Stimulated activated CD8-positive, alpha-beta memory T cell treated with anti-CD3 and anti-CD28 coated beads, Interleukin-4, amount 100 ng/mL, for 1 hour (primary cell): ENCODE data around the gene TNFRSF1A.

Experiments used
- DNase-seq, 2 donors: peaks; one replicate each; pipeline ENCODE4 v3.0.0-alpha.2; 2020; ENCODE audit warnings: low read depth in 2 of 2, low spot score in 1 of 2

TNFRSF1A gene

DNA sequence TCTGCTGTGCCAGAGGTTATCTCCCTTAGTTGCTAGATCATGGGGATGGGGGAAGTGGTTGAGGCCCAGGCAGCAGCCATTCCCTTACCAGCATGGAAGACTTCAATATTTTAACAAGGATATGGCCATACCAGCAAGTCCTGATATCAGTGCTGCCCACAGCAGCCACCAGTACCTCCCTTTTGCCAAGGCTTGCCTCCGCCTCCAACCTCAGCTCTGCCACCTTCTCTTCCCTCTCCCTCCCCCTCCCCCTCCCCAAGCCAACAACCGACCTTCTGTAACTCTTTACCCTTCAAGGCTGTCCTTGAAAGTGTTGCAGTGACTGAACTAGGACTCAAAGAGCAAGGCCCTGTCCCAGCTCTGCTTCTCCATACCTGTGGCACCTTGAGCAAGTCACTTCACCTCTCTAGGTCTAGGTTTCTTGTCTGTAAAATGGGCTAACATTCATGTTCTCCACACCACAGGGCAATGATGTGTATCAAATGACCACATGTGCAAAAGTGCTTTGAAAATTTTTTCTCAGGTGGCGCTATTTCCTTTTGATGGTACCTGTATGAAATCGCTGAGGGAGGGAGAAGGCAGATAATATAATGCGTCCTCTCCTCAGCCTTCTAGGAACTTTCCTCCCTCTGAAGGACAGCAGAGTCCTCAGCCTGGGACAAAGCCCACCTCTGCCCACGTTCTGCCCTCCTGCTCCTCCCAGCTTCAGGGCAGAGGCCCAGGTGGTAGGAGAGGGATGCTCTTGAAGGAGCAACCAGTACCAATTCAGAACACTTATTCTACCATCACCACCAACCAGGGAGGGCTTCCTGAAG, 16.7 kb downstream of the TNFRSF1A start:
- no peak for DNase-seq

DNA sequence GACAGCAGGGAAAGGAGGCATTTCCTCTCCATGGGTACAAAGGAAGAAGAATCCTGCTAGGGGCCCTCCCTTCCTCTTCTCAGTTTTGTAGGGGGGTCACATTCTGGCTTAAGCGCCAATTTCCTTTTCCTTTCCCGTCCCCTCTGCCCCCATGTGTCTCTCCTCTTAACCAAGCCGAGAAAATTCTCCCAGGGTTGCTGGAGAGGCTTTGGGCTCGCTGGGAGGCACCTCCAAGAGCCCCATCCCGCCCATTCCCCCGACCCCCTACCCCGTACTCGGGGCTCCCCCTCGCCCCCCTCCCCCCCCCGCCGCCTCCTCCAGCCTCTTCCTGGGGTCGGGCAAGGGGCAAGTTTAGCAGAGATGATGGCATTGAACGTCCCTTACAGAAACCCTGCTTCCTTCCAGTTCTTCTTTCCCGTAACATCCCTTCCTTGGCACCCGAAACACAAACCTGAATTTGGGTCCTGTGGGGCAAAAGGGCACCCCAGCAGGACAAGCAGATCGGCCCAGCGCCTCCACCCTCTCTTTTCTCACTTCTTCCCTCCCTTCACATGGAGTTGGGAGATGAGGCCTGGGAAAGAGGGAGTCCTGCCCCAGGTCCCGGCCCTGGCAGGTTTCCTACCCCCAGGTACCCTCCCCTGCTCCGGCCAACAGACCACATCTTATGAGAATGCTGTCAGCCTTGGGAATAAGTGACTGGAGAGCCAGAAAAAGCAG, 17.7 kb downstream of the TNFRSF1A start:
- DNase-seq: no peak

DNA sequence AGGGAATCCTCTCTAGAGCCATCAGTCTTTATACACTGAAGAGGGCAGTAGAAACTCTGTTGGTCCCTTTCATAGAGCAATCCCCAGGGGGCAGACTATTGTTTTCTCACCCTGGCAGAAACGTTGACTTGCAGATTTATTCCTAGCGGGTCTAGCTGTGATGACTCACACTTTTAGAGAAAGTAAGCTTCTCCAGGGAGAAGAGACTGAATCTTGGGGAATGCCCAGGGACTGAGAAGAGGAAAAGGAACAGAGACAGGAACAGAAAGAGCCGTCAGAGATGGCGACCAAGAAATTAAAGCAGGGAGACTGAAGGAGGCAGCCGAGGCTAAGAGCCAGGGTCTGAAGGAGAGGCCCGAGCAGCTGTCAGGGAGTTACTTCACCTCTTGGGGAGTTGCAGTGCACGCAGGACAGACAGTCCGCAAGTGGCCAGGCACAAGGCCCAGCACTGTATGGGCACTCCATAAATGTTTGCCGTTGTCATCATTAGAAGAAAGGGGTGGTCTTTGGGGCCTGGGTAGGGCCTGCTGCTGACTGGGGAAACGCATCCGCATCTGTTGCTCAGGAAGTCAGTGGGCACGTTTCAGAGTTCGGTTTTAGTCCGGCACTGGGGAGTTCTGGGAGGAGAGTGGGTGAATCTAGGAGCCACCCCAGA, 18.4 kb downstream of the TNFRSF1A start:
- no peak for DNase-seq

DNA sequence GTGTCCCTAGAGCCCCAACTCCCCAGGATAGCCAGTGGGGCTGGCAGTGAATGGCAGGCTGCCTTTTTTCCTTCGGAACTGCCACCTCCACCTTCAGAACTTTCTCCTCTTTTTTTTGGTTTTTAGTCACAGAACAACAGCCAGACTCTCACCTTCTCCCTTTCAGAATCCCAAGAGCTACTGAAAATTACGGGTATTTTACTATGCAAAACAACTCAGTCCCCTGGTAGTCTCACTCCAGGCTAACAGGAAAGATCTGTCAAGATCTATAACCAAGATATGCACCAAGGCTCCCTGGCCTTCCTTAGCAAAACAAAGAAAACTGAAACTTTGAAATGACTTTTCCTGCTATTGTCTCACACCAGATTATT, 18.9 kb downstream of the TNFRSF1A start:
- DNase-seq: no peak

DNA sequence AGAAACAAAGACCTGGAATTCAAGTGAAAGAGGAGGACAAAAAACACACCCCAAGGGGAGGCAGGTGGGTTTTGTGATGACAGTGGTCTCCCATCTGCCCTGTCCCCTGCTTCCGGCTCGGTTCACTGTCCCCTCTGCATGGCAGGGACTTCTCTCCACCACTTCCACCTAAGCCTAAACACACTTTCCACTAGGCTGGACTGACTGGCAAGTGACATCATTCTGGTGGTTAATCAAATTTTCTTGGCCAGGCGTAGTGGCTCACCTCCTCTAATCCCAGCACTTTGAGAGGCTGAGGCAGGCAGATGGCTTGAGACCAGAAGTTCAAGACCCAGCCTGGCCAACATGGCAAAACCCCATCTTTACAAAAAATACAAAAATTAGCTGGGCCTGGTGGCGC, 19.5 kb downstream of the TNFRSF1A start:
- no peak for DNase-seq

DNA sequence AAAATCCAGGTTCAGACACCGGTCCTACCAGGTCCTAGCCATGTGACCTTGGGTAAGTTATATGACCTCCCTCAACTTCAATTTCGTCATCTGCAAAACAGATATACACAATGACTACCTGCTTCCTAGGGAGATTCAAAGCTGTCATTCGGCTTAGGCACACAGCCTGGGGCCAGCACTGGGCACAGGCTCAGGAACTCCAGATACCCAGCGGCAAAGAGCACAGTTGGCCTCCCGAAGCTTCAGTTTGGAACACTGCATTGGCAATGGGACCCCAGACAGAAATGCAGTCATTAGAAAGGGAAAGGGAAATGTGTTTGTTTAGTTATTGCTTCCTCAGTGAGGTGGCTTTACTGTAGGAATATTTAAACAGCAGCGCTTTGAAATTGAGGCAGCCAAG, 20.0 kb downstream of the TNFRSF1A start:
- DNase-seq: no peak

DNA sequence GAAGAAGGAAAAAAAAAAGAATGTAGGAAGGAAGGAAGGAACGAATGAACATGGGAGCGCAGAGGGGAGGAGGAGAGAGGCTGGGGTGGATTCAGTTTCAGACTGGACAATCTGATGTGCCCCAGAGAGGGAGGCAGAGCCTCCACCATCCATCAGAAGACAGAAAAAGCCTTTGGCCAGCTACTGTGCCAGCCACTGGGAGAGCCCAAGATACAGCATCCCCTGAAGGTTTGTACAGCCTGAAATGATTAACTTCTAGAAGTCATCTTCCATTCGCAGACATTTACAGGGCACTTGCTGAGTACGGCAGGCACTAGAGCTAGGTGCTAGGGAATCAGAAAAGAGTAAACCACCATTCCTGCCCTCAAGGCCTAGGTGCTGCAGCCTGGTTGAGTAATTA, 22.4 kb downstream of the TNFRSF1A start:
- DNase-seq: no peak

DNA sequence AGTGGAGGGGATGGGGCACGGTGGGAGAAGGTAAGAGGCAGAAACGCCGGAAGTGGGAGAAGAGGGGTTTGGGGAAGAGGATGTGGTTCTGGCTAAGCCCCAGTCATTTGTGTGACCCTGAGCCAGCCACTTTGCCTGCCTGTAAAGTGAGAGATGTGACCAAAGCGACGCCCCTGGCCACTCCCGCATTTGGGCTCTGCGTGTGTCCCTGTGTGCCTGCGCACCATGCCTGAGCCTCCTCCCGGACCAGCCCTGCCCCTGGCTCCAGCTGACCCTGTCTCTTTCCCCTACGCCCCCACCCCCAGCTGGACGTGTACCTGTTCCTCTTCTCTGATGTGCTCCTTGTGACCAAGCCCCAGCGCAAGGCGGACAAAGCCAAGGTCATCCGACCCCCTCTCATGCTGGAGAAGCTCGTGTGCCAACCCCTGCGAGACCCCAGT, 23.4 kb downstream of the TNFRSF1A start:
- no peak for DNase-seq

DNA sequence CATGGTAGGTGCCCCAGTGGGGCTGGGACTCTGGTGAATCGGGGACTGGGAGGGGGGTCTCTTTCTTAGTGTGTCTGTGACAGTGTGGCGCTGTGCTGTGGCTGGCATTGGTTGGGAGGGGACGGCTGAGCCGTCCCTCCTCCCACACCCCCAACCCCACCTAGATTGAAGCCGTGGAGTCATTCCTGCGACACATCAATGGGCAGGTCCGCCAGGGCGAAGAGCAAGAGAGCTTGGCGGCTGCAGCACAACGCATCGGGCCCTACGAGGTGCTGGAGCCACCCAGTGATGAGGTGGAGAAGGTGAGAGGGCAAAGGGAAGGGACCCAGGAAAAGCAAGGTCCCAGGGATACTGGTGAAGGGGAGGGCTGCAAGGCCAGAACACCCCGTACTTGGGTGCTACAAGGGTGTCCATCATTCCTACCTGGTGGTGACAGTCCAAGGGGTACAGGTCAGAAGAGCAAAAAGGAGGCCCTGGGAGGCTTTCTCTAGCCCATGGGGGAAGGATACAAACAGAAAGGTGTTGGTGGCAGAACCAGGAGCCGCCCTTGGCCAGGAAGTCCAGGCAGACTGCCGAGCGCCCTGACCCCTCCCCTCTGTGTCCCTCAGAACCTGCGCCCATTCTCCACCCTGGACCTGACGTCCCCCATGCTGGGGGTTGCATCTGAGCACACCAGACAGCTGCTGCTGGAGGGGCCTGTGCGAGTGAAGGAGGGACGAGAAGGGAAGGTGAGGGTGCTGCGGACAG, 24.0 kb downstream of the TNFRSF1A start:
- no peak for DNase-seq

DNA sequence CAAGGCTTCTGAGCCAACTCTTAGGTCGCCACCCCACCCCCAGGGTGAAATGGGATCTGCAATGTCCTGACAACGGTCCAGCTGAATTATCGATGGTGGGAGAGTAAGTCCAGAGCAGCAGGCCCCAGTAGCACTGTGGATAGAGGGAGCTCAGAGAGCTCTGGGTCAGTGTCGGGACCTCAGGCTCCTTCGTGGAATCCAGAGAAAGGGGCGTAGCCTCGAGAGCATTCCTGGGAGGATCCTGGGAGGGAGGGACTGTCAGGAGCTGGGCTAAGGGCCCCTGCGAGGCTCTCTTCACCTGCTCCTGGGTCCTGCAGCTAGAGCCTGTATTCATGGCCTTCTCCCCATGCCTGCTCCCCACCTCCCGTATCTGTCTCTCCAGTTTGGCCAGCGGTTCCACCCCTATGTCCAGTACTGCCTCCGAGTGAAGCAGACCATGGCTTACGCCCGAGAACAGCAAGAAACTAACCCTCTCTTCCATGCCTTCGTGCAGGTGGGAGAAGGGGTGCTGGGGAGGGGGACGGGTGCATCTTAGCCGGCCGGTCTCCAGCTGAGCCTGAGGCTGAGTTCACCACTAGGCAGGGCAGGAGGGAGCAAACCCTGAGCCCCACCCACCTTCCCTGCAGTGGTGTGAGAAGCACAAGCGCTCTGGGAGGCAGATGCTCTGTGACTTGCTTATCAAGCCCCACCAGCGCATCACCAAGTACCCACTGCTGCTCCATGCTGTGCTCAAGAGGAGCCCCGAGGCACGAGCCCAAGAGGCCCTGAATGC, 24.8 kb downstream of the TNFRSF1A start:
- DNase-seq: no peak

DNA sequence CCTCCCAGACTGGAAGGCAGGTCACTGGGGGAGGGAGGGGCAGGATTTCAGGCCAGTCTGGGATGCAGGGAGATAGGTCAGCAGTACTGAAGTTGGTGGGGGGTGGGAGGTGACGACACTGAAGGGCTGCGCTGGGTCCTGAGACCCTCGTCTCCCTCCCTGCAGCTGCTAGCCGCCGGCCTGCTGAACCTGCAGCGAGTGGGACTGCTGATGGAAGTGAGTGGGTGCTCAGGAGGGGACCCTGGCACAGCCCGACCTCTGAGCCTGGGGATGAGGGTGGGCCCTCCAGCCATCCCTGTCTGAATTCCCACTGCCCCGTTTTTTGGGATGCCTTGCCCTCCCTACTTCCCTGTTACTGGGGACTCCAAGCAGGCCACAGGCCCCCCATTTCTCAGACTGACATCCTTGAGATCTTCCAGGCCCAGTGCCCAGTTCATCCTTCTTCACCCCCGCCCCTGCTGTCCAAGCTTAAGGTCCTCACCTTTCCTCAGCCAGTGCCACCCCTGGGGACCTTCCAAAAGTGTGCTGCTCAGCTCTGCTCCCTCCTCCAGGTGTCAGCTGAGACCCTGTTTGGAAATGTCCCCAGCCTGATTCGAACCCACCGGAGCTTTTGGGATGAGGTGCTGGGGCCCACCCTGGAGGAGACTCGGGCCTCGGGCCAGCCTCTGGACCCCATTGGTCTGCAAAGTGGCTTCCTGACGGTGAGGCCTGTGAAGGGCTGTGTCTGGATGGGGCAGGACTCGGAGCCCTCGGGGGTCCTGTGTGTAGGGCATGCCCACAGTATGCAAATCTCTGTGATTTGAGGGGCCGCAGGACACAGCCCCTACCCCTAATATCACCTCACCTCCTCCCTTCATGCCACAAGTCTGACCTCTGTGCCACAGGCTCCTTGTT, 25.9 kb downstream of the TNFRSF1A start:
- DNase-seq: no peak

DNA sequence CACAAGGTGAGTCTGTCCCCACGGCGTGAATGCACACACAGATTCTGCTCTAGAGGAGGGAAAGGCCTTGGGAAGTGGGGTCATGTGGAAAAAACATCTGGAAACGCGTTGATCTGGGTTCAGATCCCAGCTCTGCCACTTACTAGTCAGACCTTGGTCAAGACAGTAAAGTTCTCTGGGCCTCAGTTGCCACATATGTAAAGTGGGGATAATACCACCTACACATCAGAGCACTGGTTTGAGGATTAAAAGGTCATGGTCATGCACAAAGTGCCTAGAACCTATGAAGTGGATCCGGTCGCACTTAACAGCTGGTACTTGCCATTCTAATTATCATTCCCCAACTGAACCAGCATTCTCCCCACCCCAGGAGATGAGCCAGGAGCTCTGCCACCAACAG, 26.7 kb downstream of the TNFRSF1A start:
- DNase-seq: no peak

DNA sequence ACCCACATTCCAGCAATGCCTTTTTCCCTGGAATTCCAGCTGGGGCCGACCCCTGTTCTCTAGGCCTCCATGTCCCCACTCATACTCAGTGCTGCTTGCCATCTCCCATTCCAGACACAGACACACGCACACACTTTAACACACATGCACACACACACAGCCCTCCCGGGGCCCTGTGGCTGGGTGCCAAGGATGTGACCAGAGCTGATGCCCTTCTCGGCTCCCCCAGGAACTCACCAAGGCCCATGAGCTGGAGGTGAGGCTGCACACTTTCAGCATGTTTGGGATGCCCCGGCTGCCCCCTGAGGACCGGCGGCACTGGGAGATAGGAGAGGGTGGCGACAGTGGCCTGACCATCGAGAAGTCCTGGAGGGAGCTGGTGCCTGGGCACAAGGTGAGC, 27.1 kb downstream of the TNFRSF1A start:
- DNase-seq: no peak

DNA sequence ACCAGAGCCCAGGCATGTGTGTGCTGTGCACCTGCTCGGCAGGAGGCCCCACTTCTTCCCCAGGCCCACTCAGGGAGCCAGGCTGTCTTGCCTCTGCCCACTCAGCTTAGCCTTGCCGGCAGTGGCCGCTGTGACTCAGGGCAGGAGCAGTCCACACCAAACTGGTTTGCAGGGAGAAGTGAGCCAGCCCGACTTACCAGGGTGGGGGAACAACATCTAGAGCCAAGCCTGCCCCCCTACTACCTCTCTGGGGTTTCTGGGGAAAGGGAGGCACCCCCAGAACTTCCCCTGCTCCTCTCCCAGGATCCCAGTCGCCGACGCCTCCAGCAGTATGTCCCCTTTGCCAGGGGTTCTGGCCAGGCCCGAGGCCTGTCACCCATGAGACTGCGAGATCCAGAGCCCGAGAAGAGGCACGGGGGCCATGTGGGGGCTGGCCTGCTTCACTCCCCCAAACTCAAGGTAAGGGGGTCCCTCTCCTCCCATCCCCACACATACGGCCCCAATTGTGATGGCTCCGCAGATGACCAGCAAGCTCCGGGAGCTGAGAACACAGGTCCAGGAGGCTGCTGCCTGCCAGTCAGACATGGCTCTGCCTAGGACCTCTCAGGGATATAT, 28.4 kb downstream of the TNFRSF1A start:
- DNase-seq: no peak

DNA sequence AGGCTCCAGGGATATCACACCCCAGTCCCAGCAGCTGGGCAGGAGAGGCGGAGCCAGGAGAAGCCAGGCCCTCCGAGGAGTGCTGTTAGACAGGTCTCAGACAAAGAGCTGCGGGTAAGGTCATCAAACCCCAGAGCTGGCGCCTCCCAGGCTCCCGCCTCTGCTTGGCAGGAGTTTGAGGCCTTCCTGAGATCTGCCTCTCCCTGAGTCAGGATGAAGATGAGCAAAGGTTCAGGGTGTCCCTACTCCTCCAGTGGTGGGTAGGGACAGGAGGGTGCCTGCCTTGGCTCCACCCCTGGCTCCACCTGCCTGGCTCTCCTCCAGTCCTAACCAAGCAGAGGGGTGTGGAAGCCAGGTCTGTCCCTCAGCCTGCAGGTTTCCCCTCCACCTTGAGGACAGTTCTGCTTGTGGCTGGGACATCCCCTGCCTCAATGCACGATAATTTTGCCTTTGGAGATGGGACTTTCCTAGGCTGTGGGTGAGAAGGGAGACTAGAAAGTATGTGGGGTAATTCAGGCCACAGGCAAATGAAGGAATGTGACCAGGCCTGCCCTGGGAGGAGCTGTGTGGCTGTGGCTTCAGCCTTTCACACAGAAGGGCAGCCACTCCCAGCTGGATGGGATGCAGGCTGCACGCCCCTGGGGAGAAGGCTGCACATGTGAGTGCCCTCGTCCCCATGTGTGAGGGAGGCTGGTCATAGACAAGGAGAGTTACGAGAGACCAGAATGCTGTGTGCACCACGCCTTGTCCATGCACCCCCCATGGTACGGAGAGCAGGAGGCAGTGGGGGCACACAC, 29.1 kb downstream of the TNFRSF1A start:
- no peak for DNase-seq

DNA sequence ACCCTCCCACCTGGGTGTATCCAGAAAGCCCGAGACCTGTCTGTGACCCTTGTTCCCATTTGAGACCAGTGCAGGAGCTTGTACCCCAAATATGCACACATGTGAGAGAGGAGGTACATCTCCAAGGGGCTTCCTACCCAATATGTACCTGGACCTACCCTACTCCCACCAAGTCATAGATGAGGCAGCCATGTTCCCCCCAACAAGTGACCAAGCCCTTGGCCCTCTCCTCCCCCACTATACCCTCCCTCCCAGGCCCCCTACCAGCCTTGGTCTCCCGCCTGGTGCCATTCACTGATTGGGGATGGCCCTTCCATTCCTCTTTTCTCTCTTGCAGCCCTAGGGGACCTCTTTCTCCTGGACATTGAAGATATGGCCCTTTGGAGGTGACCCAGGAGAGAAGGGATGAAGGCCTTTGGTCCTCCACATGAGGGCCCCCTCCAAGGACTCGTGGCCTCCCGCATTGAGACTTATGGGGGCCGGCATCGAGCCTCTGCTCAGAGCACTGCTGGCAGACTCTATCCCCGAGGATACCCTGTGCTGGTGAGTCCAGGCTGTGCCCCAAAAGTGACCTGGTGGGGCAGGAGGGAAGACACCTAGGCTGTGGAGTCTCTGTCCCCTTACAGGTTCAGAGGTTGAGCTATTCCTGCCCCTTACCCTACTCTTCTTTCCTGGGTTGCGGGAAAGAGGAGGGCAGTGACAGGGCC, 29.9 kb downstream of the TNFRSF1A start:
- DNase-seq: no peak

DNA sequence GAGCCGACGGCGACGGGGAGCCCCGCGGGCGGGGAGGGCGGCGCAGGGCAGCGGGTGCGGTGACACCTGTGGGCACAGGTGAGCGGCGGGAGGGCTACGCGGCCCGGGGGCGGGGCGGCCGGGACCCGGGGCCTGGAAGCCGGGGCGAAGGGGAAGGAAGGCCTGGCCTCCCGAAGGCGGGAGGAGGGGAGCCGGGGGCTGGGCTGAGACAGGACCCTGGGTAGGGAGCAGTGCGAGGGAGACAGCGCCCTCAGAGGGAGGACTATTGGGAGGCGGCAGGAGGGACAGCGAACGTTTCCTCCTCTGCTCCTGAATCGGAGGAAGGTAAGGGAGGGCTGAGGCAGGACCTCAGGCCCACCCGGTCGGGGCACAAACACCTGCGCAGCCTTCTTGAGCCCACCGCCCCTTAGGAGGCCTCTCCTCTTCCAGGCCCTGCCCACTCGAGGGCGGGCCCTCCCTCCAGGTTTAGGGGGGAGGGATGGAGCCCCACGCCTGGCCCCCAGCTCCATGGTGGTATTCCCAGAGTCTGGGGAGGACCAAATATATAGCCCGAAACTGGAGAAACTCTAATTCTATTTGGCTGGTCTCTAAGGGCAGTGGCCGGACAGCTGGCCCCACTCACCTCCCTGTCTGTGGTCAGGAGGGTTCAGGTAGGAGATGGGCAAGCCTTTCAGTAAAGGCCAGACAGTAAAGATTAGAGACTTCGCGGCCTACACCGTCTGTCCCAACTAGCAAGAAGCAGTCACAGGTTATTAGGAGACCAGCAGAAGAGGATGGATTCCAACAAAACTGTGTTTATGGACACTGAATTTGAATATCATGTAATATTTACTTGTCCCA, 30.9 kb downstream of the TNFRSF1A start:
- no peak for DNase-seq
